Measurements from ENCODE around the gene RNF207. TPM values are rescaled to one million over a fixed set of nuclear protein-coding genes. Genes with fewer than 3 reads are reported as not detected.

Gene RNF207
- total RNA-seq, 2 donors from 2014 or later = 35.8 to 38.3 TPM

Other genes starting within 250 kb of the RNF207 start
- 1 to 10 TPM; 5.1 to 7.3 TPM for gene NPHP4, start 213.7 kb upstream of the RNF207 start, total RNA-seq
- 10 to 100 TPM; 13.2 to 14.7 TPM for gene KCNAB2, start 160.2 kb upstream of the RNF207 start, total RNA-seq
- under 1 TPM; 0.12 to 0.39 TPM for gene CHD5, start 25.8 kb upstream of the RNF207 start, total RNA-seq
- 100 to 1,000 TPM; 264 to 275 TPM for gene RPL22, start 6.5 kb upstream of the RNF207 start, total RNA-seq
- gene ICMT, start 29.8 kb downstream of the RNF207 start, total RNA-seq = 10 to 100 TPM; 56.9 to 61.1 TPM
- not detected for gene HES3, start 38.1 kb downstream of the RNF207 start, total RNA-seq
- 10 to 100 TPM in 1 of 2 donors, 1 to 10 TPM in 1; 9.7 to 10.5 TPM for gene GPR153, start 55.0 kb downstream of the RNF207 start, total RNA-seq
- gene ACOT7, start 187.6 kb downstream of the RNF207 start, total RNA-seq = 10 to 100 TPM in 1 of 2 donors, 1 to 10 TPM in 1; 9.9 to 12.9 TPM
- gene HES2, start 213.8 kb downstream of the RNF207 start, total RNA-seq = under 1 TPM in 1 of 2 donors, not detected in 1; 0.37 TPM
- gene ESPN, start 218.7 kb downstream of the RNF207 start, total RNA-seq = under 1 TPM; 0.42 to 0.44 TPM